A673 (cell line): ENCODE measurements around the gene RTN4IP1.

ENCODE experiments used
- CTCF ChIP-seq: fragments of 300-800, 200-600 bp; sonication (generic); conservative IDR thresholded peaks from 2 replicates; pipeline ENCODE4 v1.5.1; 2017; ENCODE audit warnings: low read depth, mild to moderate bottlenecking, antibody characterized with exemption, low read length, moderate library complexity, mixed read lengths
- EZH2 ChIP-seq: fragments of 200-600 bp; sonication (generic); IDR thresholded peaks from 2 replicates; pipeline ENCODE4 v1.6.1; 2017; ENCODE audit warnings: borderline replicate concordance, low read depth, mild to moderate bottlenecking, mixed read lengths, antibody characterized with exemption, low read length; ENCODE audit not compliant: poor library complexity, severe bottlenecking

GRCh38 chr6:106561686-106562405, 67.5 kb downstream of the RTN4IP1 start:
- TF ChIP-seq CTCF = no peak
- no peak for TF ChIP-seq EZH2
